Measurements from ENCODE around the gene ZNF786. TPM values are rescaled to one million over a fixed set of nuclear protein-coding genes. Genes with fewer than 3 reads are reported as not detected.

ZNF786 gene
- total and polyA plus RNA-seq, 9 of the 15 experiments (the other 6 are each of a cell fraction or from before 2014, with no cell fraction given) = 0.31 to 5.4 (median 3.0) TPM

- no peak for TF ChIP-seq YBX1 (IDR thresholded peaks at IDR 0.05)
- 0 out of 2 replicates have a peak, but pooled peaks have one; percentile 21 for TF ChIP-seq HDAC8 (tag; IDR thresholded peaks at IDR 0.05)
- peak; percentile 92 to 96 for TF ChIP-seq NONO (IDR thresholded peaks at IDR 0.05; ENCODE audit: low read depth in 2 of 2, low read length in 1 of 2)
- TF ChIP-seq, protein P1, sequence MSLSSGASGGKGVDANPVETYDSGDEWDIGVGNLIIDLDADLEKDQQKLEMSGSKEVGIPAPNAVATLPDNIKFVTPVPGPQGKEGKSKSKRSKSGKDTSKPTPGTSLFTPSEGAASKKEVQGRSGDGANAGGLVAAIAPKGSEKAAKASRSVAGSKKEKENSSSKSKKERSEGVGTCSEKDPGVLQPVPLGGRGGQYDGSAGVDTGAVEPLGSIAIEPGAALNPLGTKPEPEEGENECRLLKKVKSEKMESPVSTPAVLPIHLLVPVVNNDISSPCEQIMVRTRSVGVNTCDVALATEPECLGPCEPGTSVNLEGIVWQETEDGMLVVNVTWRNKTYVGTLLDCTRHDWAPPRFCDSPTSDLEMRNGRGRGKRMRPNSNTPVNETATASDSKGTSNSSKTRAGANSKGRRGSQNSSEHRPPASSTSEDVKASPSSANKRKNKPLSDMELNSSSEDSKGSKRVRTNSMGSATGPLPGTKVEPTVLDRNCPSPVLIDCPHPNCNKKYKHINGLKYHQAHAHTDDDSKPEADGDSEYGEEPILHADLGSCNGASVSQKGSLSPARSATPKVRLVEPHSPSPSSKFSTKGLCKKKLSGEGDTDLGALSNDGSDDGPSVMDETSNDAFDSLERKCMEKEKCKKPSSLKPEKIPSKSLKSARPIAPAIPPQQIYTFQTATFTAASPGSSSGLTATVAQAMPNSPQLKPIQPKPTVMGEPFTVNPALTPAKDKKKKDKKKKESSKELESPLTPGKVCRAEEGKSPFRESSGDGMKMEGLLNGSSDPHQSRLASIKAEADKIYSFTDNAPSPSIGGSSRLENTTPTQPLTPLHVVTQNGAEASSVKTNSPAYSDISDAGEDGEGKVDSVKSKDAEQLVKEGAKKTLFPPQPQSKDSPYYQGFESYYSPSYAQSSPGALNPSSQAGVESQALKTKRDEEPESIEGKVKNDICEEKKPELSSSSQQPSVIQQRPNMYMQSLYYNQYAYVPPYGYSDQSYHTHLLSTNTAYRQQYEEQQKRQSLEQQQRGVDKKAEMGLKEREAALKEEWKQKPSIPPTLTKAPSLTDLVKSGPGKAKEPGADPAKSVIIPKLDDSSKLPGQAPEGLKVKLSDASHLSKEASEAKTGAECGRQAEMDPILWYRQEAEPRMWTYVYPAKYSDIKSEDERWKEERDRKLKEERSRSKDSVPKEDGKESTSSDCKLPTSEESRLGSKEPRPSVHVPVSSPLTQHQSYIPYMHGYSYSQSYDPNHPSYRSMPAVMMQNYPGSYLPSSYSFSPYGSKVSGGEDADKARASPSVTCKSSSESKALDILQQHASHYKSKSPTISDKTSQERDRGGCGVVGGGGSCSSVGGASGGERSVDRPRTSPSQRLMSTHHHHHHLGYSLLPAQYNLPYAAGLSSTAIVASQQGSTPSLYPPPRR (CRISPR knock-in tag; IDR thresholded peaks at IDR 0.05; ENCODE audit: borderline replicate concordance) = 0 out of 2 replicates have a peak, but pooled peaks have one; percentile 89
- TF ChIP-seq ZBTB1 (CRISPR knock-in tag; IDR thresholded peaks at IDR 0.05; ENCODE audit: borderline replicate concordance, low read depth) = peak; percentile 76; the same call in 1 of the 2 replicates
- TF ChIP-seq NEUROD1 (IDR thresholded peaks at IDR 0.05; ENCODE audit: borderline replicate concordance, low read depth, low read length, partially characterized antibody) = peak; percentile 80
- TF ChIP-seq, protein P2, sequence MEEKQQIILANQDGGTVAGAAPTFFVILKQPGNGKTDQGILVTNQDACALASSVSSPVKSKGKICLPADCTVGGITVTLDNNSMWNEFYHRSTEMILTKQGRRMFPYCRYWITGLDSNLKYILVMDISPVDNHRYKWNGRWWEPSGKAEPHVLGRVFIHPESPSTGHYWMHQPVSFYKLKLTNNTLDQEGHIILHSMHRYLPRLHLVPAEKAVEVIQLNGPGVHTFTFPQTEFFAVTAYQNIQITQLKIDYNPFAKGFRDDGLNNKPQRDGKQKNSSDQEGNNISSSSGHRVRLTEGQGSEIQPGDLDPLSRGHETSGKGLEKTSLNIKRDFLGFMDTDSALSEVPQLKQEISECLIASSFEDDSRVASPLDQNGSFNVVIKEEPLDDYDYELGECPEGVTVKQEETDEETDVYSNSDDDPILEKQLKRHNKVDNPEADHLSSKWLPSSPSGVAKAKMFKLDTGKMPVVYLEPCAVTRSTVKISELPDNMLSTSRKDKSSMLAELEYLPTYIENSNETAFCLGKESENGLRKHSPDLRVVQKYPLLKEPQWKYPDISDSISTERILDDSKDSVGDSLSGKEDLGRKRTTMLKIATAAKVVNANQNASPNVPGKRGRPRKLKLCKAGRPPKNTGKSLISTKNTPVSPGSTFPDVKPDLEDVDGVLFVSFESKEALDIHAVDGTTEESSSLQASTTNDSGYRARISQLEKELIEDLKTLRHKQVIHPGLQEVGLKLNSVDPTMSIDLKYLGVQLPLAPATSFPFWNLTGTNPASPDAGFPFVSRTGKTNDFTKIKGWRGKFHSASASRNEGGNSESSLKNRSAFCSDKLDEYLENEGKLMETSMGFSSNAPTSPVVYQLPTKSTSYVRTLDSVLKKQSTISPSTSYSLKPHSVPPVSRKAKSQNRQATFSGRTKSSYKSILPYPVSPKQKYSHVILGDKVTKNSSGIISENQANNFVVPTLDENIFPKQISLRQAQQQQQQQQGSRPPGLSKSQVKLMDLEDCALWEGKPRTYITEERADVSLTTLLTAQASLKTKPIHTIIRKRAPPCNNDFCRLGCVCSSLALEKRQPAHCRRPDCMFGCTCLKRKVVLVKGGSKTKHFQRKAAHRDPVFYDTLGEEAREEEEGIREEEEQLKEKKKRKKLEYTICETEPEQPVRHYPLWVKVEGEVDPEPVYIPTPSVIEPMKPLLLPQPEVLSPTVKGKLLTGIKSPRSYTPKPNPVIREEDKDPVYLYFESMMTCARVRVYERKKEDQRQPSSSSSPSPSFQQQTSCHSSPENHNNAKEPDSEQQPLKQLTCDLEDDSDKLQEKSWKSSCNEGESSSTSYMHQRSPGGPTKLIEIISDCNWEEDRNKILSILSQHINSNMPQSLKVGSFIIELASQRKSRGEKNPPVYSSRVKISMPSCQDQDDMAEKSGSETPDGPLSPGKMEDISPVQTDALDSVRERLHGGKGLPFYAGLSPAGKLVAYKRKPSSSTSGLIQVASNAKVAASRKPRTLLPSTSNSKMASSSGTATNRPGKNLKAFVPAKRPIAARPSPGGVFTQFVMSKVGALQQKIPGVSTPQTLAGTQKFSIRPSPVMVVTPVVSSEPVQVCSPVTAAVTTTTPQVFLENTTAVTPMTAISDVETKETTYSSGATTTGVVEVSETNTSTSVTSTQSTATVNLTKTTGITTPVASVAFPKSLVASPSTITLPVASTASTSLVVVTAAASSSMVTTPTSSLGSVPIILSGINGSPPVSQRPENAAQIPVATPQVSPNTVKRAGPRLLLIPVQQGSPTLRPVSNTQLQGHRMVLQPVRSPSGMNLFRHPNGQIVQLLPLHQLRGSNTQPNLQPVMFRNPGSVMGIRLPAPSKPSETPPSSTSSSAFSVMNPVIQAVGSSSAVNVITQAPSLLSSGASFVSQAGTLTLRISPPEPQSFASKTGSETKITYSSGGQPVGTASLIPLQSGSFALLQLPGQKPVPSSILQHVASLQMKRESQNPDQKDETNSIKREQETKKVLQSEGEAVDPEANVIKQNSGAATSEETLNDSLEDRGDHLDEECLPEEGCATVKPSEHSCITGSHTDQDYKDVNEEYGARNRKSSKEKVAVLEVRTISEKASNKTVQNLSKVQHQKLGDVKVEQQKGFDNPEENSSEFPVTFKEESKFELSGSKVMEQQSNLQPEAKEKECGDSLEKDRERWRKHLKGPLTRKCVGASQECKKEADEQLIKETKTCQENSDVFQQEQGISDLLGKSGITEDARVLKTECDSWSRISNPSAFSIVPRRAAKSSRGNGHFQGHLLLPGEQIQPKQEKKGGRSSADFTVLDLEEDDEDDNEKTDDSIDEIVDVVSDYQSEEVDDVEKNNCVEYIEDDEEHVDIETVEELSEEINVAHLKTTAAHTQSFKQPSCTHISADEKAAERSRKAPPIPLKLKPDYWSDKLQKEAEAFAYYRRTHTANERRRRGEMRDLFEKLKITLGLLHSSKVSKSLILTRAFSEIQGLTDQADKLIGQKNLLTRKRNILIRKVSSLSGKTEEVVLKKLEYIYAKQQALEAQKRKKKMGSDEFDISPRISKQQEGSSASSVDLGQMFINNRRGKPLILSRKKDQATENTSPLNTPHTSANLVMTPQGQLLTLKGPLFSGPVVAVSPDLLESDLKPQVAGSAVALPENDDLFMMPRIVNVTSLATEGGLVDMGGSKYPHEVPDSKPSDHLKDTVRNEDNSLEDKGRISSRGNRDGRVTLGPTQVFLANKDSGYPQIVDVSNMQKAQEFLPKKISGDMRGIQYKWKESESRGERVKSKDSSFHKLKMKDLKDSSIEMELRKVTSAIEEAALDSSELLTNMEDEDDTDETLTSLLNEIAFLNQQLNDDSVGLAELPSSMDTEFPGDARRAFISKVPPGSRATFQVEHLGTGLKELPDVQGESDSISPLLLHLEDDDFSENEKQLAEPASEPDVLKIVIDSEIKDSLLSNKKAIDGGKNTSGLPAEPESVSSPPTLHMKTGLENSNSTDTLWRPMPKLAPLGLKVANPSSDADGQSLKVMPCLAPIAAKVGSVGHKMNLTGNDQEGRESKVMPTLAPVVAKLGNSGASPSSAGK (IDR thresholded peaks at IDR 0.05) = peak; percentile 88
- peak; percentile 87 for TF ChIP-seq CTBP1 (IDR thresholded peaks at IDR 0.05; ENCODE audit: borderline replicate concordance)
- TF ChIP-seq NUFIP1 (IDR thresholded peaks at IDR 0.05; ENCODE audit: partially characterized antibody) = no peak
- no peak for TF ChIP-seq HNRNPH1 (optimal IDR thresholded peaks at IDR 0.05; ENCODE audit: low read depth, low read length)
Measured at GRCh38 chr7:149090397-149091195, at the start of gene ZNF786 (continued).
